NCI-H345 treated with DMSO at 0.1 percent for 48 hours (cell line): ENCODE data around the gene PSD4.
A peak's percentile ranks its signal among the peaks of the same experiment; 100 is the strongest.

Experiments
- DNase-seq: peaks from one replicate; lab custom pipeline; 2025; ENCODE audit not compliant: unreplicated experiment; lab: John Stamatoyannopoulos, UW

The PSD4 gene

DNA sequence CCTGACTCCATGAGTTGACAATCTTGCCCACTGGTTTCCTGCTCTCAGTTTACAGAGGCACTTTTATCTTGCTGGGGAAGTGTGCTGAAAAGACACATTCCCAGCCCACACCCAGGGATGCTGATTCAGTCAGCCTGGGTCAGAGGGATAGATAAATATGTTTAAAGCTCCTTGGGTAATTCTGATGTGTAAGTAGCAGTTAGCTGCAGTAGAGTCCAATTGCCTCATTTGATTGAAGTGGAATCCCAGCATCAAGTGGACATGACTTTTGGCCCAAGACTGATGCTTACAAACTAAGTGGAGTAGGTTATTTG lies 29.4 kb downstream of the PSD4 start:
- no peak for DNase-seq

DNA sequence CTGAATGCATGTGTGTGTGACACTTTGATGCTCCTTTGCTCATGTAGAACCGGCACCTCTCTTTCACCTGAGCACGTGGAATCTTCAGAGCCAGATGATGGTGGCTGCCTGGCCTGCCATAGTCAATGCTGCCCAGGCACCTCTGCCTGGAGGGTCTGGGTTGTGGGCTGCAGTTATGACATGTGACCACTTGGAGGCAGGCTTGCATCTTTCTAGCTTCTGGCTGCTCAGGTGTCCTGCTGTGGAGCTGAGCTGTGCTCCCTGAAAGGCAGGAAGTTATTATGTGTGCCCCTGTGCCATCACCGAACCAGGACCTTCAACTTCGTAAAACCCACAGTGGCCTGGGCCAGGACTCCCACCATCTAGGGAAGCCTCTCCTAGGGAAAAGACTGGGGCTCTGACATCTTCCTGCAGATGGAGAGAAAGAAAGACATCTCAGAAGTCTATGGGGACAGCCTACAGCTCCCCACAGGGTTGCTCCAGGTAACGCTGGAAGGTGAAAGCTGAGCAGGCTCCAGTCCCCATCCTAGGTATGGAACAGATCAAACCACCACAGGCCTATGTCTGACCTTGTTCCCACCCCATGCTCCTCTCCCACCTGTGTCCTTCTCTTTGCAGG lies 30.2 kb downstream of the PSD4 start:
- DNase-seq = peak; percentile 78

DNA sequence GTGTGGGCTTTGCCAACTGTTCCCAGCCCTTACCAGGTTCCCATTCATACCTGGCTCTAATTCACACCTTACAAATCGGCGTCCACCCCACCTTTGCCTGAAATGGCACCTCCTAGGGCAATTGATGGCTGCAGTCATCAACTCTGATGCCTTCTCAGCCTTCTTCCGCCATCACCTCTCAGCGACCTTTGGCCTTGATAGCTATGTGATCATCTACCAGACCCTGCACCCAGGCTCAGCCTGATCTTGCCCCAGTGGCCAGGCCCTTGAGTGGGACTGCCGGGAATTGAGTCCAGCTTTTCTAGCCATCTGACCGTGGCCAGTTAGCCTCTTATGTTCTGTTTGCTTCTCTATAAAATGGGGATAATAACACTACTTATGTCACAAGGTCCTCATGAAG lies 32.5 kb downstream of the PSD4 start:
- DNase-seq = no peak

- DNase-seq = no peak
Observed at GRCh38 chr2:113207021-113207420, 33.2 kb downstream of the PSD4 start.

GRCh38 chr2:113208396-113208795 lies 34.6 kb downstream of the PSD4 start:
- no peak for DNase-seq

GRCh38 chr2:113209011-113209645 lies 35.4 kb downstream of the PSD4 start:
- DNase-seq = no peak

DNA sequence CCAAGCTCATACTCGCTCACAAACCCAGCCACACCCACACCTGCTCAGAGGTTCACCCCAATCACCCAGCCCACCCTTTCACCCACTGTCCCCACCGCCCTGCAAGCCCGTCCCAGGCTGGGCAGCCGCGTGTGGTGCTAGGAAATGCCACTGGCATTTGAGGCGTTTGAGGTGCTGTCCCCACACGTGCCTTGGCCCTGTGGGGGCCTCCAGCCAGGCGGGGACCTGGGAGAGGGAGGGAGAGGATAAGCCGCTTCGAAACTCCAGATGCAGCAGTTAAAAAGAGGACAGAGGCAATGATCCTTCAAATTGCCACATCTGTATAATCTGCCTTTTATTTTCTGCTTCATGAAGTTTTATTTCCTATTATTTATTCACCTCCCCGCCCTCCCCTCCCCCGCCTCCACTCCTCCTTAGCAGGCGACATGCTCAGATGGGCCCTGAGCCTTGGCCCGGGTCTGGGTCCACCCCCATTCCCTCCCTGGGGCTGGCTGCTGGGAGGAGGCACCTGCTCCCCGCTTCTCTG lies 35.9 kb downstream of the PSD4 start:
- DNase-seq = no peak

DNA sequence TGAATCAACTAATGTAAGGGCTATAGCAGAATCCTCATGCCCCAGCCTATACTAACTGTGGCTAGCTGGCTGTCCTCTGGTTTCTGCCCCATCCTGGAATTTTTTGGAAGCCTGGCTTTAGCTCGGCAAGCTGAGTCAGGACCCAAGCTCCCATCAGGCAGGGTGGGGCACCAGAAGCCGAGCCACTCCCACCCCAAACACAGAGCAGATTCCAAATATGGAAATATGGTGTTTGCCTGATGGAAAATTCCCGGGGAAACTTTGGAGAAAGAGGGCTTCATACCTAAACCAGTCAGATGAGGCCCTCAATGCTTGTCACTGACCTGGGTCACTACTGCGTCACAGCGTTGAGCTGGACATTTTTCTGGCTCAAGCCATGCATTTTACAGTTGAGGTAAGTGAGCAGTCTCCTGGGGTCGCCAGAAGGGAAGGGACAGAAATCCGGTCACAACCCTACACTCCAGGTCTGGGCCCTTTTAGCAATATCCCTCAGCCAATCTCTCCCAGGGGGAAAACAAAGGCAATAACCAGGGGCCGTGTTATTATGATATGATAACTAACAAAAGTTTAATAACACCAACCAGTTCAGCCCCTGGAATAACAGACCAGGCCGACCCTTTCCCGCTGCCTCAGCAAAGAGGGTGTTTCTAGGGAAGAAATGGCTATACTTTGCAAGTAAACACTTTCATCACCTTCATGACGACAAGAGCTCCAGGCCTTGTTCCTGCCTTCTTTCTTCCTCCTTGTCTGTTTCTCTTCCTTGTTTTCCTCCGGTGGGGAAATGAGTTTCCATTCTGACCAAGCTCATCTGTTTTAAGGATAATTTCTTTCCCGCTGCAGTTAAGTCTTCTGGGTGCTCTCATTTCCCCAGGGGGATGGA lies 37.7 kb downstream of the PSD4 start:
- no peak for DNase-seq

- DNase-seq = peak; percentile 45
Observed at GRCh38 chr2:113212245-113213060, 38.7 kb downstream of the PSD4 start.

DNA sequence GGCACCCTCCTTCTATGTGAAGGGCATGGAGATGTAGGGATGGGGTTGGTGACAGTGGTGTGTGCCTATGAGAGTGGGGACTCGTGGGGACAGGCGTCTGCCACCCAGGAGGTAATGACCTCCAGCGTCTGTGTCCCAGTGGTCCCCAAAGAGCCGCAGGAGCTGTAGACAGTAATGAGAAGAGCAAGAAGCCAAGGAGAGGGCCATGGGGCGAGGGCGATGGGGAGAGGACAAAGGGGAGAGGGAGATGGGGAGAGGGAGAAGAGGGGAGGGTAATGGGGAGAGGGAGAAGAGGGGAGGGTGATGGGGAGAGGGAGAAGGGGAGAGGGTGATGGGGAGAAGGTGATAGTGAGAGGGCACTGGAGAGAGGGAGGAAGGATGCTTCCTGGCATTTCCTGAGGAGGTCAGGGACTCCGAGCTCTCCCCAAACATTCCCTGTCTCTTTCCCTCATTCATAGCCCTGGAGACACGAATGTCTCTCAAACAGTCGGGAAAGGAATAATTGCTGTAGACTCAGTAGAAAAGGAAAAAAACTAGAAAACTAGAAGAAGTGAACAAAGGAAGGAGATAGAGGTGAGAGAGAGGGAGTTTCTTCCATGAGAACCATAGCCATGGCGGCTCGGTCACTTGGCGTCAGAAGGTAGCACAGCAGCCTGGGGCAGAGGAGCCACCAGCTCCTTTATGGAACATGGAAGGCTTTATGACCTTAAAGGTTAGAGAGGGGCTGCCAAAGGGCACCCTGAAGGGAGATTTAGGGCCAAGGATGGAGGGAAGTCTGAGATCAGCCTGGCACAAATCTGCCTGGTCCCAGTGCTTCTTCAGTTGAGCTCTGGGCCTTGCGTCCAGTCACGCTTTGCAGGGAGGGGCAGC lies 39.5 kb downstream of the PSD4 start:
- no peak for DNase-seq

- DNase-seq = no peak
Observed at GRCh38 chr2:113214141-113214540, 40.4 kb downstream of the PSD4 start.

GRCh38 chr2:113215056-113215455 lies 41.3 kb downstream of the PSD4 start:
- no peak for DNase-seq

DNA sequence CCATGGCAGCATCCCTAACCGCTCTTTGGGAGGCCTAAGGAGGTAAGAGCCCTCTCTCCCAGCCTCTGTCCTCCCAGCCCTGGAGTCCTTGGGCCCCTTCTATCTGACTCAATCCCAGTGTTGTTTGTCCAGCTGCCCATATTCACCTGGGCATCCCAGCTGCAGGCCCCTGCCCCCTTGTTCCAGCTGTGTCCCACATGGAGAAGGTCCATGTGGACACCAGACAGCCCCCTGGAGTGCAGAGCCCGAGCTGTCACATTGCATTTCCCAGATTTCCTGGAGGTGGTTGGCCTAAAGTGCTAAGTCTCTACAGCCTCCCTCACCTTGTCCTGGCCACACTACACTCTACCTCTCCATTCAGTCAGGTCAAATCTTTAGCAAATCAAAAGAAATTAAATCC lies 42.5 kb downstream of the PSD4 start:
- no peak for DNase-seq

DNA sequence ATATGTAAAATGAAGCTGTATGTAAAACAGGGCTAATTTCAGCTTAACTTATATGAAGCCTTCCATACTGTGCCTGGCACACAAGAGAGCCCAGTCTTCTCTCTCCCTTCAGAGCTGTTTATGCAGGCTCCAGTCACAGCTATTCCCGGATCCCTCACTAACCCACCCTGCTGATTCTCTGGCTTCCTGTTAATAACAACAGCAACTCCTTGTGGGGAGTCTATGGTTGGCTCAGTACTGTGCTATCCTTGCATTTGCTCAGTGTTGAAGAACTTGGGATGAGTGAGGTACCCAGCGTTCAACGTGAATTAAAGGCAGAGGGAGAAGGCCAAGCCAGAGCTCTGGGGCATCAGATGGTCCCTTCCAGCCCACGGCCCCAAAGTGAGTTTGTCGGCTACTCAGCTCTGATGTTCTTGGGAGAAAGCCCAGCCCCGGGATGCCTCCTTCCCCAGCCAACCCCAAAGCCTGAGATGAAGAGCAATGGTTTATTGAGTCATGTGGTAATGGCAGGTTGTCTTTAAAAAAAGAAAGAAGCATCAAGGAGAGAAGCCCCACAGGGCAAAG lies 43.2 kb downstream of the PSD4 start:
- no peak for DNase-seq

DNA sequence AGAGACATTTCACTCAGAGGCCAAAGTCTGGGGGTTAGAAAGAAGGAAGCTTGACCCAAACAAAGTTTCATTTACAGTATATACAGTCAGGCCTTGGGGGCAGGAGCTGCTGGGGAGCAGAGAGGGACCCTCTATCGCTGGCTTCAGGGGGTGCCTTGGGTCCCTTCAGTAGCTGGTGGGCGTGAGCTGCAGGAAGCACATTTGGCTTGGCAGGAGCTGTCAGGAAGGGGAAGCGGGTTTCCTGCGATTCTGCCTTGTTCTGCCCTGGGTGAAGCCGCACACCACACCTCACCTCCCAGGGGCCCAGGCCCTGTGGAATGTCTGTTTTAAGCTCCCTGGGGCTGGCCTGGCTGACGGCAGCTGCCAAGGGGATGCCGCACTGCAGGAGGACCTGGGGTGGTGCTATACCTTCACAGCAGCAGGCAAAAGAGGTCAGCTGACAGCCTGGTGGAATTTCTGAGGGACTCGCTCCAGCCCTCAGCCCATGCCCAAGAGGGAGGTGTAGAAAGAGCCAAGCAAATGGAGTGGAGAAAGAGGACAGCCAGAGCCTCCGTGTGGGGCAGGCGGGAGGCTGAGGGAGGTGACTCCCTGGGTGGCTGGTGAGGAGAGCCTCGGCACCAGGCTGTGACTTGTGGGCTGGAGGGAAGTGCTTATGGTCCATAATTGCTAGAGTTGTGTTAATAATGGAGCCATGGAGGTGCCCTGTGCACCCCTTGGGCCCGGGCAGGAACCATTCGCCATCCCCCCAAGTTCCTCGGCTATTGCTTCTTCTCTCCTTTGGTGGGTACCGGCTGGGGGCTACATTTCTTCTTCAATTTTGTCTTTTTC lies 43.9 kb downstream of the PSD4 start:
- DNase-seq = no peak

DNA sequence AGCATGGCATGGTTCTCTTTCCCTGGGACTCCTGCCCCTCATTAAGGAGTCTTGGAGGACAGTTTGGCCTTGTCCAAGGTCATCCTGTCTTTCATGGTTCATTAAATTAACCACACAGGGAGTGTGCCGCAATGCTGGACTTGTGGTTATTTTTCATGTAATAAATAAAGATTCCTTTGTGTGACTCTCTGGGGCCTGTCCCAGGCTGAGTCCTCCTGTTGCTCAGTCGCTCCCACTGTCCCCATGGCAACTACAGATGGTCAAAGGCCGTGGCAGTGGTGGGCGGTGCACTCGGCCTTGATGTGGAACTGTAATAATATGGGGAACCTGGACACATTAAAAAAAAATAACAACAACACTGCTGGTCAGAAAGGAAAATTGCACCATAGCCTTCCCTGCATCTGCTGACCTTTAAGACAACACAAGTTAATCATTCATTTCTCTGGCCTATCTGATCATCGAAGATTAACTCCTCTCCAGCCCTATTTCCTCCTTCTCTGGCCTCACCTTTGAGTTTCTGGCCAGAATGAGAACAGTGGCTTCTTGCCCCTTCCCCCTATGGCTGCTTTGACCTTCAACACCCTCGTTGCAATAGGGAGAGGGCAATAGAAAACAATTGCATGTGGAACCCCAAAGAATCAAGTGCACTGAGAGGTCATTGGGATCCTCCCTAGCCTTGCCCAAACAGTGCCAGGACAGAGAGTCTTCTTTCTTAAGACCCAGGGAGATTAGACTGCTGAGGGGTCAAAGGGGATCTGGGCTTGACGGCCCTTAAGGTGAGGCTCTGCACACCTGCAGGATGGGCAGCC lies 44.7 kb downstream of the PSD4 start:
- DNase-seq = no peak

- DNase-seq = no peak
Observed at GRCh38 chr2:113219092-113219441, 45.3 kb downstream of the PSD4 start.

DNA sequence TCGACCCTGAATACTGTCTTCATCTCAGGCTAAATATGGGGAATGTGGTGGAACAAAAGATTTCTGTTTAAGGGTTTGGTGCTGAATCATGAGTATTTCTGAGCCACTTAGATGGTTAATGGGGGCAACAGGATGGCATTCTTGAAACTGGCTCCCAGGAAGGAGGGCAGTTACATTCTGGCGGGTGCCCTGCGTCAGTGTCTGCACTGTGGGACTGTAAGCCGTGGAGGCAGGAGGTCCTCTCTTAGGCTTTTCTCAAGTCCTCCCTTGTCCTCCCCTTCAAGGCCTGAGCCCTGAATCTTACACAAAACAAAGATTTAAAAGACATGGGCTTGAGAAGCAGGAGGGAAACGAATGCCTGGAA lies 45.7 kb downstream of the PSD4 start:
- DNase-seq = no peak
